HepG2 (cell line): ENCODE measurements around the gene TBX10. TPM values are rescaled to one million over a fixed set of nuclear protein-coding genes. Genes with fewer than 3 reads are reported as not detected.

ENCODE experiments used
- ATF7-NPFF ChIP-seq: sonication (generic); formaldehyde crosslinking; IDR thresholded peaks from 2 replicates; pipeline ENCODE4 v1.8.1; 2023; ENCODE audit warnings: mild to moderate bottlenecking, low read depth, missing genetic modification reagents, moderate library complexity
- HMGA1 ChIP-seq: sonication (generic); formaldehyde crosslinking; conservative IDR thresholded peaks from 2 replicates; pipeline ENCODE4 v1.4.0; 2020; ENCODE audit warnings: missing genetic modification reagents
- KLF13 ChIP-seq: sonication (generic); formaldehyde crosslinking; IDR thresholded peaks from 2 replicates; pipeline ENCODE4 v1.4.0; 2020; ENCODE audit warnings: mild to moderate bottlenecking, missing genetic modification reagents
- RXRA ChIP-seq: sonication (generic); formaldehyde crosslinking; IDR thresholded peaks from 2 replicates; pipeline ENCODE4 v1.5.1; 2020; ENCODE audit warnings: missing genetic modification reagents
- SMC3 ChIP-seq: IDR thresholded peaks from 2 replicates; pipeline ENCODE4 v1.6.1; 2011; ENCODE audit warnings: low read length, improper control_type of control experiment
- ZMYM4 ChIP-seq: sonication (generic); formaldehyde crosslinking; IDR thresholded peaks from 2 replicates; pipeline ENCODE4 v1.8.1; 2023; ENCODE audit warnings: mild to moderate bottlenecking, missing genetic modification reagents
- ZNF138 ChIP-seq: sonication (generic); formaldehyde crosslinking; IDR thresholded peaks from 2 replicates; pipeline ENCODE4 v1.5.0; 2020; ENCODE audit warnings: mild to moderate bottlenecking, low read depth, missing genetic modification reagents
- ZNF207 ChIP-seq: fragments of 450-650 bp; IDR thresholded peaks from 2 replicates; pipeline ENCODE4 v1.6.1; 2016; ENCODE audit warnings: antibody characterized with exemption, borderline replicate concordance
- ZNF264 ChIP-seq: sonication (generic); formaldehyde crosslinking; IDR thresholded peaks from 2 replicates; pipeline ENCODE4 v1.4.0; 2020; ENCODE audit warnings: missing genetic modification reagents
- ZNF451 ChIP-seq: sonication (generic); formaldehyde crosslinking; IDR thresholded peaks from 2 replicates; pipeline ENCODE4 v1.5.0; 2020; ENCODE audit warnings: mild to moderate bottlenecking, missing genetic modification reagents
- polyA plus RNA-seq, 8 experiments: library from polyadenylated mRNA; depleted of rRNA in 3 of 8; stranded (reverse) in 7 of 8; unstranded in 1 of 8; fragments of >200 nt; fragmentation: Illumina TruSeq in 4 of 8; extraction: Trizol in 4 of 8; gene quantifications; 2 replicates each; pipeline versions ENCODE4 v1.2.1 to v1.2.3, GENCODE V29; 2011 to 2016; ENCODE audit warnings: low read depth in 4 of 8, missing spikeins in 1 of 8, mixed read lengths in 1 of 8; ENCODE audit not compliant: insufficient read depth in 1 of 8
- total RNA-seq, 5 experiments: library from RNA; depleted of rRNA; stranded (reverse); fragments of >200 nt; fragmentation: Illumina TruSeq; extraction: Trizol; gene quantifications; 2 replicates each; pipeline ENCODE4 v1.2.3, GENCODE V29; 2016; ENCODE audit warnings: low read depth in 1 of 5
- TF ChIP-seq, protein P1 (sequence below): sonication (generic); formaldehyde crosslinking; IDR thresholded peaks from 2 replicates; pipeline ENCODE4 v1.9.0; 2022; ENCODE audit warnings: low read depth, missing genetic modification reagents
- TF ChIP-seq, protein P2 (sequence below): sonication (generic); formaldehyde crosslinking; IDR thresholded peaks from one replicate; pipeline ENCODE4 v1.5.1; 2020; ENCODE audit warnings: mild to moderate bottlenecking, missing genetic modification reagents; ENCODE audit errors: not compliant biosample characterization
- TF ChIP-seq, protein P3 (sequence below): sonication (generic); formaldehyde crosslinking; IDR thresholded peaks from 2 replicates; pipeline ENCODE4 v1.4.0; 2020; ENCODE audit warnings: missing genetic modification reagents, borderline replicate concordance
- TF ChIP-seq, protein P4 (sequence below): sonication (generic); formaldehyde crosslinking; IDR thresholded peaks from 2 replicates; pipeline ENCODE4 v1.4.0; 2020; ENCODE audit warnings: mild to moderate bottlenecking, low read depth, missing genetic modification reagents

TBX10 gene
- total and polyA plus RNA-seq, 2 of the 13 experiments (the other 11 are each of a cell fraction or from before 2014, with no cell fraction given): 0.27 to 1.7 TPM

- TF ChIP-seq, protein P1, sequence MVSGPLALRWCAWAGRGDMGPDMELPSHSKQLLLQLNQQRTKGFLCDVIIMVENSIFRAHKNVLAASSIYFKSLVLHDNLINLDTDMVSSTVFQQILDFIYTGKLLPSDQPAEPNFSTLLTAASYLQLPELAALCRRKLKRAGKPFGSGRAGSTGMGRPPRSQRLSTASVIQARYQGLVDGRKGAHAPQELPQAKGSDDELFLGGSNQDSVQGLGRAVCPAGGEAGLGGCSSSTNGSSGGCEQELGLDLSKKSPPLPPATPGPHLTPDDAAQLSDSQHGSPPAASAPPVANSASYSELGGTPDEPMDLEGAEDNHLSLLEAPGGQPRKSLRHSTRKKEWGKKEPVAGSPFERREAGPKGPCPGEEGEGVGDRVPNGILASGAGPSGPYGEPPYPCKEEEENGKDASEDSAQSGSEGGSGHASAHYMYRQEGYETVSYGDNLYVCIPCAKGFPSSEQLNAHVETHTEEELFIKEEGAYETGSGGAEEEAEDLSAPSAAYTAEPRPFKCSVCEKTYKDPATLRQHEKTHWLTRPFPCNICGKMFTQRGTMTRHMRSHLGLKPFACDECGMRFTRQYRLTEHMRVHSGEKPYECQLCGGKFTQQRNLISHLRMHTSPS (CRISPR knock-in tag): no peak
- TF ChIP-seq ZNF264 (CRISPR knock-in tag) (peak; percentile 70; the same call in 1 of the 2 replicates), ATF7-NPFF (CRISPR knock-in tag) (peak; percentile 74; the same call in 1 of the 2 replicates), SMC3 (peak; percentile 23; the same call in 1 of the 2 replicates), KLF13 (CRISPR knock-in tag) (no peak), ZMYM4 (CRISPR knock-in tag) (peak; percentile 51; the same call in 1 of the 2 replicates), ZNF451 (CRISPR knock-in tag) (no peak; the same call in none of the 2 replicates), ZNF207 (no peak), HMGA1 (CRISPR knock-in tag) (no peak), RXRA (CRISPR knock-in tag) (peak; percentile 85), ZNF138 (peak; percentile 78; the same call in 1 of the 2 replicates)
- TF ChIP-seq, protein P2, sequence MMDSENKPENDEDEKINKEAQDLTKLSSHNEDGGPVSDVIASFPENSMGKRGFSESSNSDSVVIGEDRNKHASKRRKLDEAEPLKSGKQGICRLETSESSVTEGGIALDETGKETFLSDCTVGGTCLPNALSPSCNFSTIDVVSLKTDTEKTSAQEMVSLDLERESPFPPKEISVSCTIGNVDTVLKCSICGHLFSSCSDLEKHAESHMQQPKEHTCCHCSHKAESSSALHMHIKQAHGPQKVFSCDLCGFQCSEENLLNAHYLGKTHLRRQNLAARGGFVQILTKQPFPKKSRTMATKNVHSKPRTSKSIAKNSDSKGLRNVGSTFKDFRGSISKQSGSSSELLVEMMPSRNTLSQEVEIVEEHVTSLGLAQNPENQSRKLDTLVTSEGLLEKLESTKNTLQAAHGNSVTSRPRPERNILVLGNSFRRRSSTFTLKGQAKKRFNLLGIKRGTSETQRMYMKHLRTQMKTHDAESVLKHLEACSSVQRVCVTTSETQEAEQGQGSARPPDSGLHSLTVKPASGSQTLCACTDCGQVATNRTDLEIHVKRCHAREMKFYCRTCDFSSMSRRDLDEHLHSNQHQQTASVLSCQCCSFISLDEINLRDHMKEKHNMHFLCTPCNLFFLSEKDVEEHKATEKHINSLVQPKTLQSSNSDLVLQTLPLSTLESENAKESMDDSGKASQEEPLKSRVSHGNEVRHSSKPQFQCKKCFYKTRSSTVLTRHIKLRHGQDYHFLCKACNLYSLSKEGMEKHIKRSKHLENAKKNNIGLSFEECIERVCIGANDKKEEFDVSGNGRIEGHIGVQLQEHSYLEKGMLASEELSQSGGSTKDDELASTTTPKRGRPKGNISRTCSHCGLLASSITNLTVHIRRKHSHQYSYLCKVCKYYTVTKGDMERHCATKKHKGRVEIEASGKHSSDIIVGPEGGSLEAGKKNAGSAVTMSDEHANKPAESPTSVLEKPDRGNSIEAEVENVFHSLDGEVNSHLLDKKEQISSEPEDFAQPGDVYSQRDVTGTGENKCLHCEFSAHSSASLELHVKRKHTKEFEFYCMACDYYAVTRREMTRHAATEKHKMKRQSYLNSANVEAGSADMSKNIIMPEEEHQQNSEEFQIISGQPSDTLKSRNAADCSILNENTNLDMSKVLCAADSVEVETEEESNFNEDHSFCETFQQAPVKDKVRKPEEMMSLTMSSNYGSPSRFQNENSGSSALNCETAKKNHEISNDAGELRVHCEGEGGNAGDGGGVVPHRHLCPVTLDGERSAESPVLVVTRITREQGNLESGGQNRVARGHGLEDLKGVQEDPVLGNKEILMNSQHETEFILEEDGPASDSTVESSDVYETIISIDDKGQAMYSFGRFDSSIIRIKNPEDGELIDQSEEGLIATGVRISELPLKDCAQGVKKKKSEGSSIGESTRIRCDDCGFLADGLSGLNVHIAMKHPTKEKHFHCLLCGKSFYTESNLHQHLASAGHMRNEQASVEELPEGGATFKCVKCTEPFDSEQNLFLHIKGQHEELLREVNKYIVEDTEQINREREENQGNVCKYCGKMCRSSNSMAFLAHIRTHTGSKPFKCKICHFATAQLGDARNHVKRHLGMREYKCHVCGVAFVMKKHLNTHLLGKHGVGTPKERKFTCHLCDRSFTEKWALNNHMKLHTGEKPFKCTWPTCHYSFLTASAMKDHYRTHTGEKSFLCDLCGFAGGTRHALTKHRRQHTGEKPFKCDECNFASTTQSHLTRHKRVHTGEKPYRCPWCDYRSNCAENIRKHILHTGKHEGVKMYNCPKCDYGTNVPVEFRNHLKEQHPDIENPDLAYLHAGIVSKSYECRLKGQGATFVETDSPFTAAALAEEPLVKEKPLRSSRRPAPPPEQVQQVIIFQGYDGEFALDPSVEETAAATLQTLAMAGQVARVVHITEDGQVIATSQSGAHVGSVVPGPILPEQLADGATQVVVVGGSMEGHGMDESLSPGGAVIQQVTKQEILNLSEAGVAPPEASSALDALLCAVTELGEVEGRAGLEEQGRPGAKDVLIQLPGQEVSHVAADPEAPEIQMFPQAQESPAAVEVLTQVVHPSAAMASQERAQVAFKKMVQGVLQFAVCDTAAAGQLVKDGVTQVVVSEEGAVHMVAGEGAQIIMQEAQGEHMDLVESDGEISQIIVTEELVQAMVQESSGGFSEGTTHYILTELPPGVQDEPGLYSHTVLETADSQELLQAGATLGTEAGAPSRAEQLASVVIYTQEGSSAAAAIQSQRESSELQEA: peak; percentile 22
- TF ChIP-seq, protein P3, sequence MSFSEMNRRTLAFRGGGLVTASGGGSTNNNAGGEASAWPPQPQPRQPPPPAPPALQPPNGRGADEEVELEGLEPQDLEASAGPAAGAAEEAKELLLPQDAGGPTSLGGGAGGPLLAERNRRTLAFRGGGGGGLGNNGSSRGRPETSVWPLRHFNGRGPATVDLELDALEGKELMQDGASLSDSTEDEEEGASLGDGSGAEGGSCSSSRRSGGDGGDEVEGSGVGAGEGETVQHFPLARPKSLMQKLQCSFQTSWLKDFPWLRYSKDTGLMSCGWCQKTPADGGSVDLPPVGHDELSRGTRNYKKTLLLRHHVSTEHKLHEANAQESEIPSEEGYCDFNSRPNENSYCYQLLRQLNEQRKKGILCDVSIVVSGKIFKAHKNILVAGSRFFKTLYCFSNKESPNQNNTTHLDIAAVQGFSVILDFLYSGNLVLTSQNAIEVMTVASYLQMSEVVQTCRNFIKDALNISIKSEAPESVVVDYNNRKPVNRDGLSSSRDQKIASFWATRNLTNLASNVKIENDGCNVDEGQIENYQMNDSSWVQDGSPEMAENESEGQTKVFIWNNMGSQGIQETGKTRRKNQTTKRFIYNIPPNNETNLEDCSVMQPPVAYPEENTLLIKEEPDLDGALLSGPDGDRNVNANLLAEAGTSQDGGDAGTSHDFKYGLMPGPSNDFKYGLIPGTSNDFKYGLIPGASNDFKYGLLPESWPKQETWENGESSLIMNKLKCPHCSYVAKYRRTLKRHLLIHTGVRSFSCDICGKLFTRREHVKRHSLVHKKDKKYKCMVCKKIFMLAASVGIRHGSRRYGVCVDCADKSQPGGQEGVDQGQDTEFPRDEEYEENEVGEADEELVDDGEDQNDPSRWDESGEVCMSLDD (CRISPR knock-in tag): peak; percentile 56; the same call in 1 of the 2 replicates
- TF ChIP-seq, protein P4, sequence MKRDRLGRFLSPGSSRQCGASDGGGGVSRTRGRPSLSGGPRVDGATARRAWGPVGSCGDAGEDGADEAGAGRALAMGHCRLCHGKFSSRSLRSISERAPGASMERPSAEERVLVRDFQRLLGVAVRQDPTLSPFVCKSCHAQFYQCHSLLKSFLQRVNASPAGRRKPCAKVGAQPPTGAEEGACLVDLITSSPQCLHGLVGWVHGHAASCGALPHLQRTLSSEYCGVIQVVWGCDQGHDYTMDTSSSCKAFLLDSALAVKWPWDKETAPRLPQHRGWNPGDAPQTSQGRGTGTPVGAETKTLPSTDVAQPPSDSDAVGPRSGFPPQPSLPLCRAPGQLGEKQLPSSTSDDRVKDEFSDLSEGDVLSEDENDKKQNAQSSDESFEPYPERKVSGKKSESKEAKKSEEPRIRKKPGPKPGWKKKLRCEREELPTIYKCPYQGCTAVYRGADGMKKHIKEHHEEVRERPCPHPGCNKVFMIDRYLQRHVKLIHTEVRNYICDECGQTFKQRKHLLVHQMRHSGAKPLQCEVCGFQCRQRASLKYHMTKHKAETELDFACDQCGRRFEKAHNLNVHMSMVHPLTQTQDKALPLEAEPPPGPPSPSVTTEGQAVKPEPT (CRISPR knock-in tag): 0 out of 2 replicates have a peak, but pooled peaks have one; percentile 48
Observed at GRCh38 chr11:67630228-67630942, 9.2 kb downstream of the TBX10 start (continued).
